ENCODE measurements around the gene BPIFB4.
A peak's percentile ranks its signal among the peaks of the same experiment; 100 is the strongest.
"Not testable (repeated sequence)": the region's sequence is repeated elsewhere in the genome, so short reads cannot be mapped to it uniquely, and the experiment has no call there.

The BPIFB4 gene

DNA sequence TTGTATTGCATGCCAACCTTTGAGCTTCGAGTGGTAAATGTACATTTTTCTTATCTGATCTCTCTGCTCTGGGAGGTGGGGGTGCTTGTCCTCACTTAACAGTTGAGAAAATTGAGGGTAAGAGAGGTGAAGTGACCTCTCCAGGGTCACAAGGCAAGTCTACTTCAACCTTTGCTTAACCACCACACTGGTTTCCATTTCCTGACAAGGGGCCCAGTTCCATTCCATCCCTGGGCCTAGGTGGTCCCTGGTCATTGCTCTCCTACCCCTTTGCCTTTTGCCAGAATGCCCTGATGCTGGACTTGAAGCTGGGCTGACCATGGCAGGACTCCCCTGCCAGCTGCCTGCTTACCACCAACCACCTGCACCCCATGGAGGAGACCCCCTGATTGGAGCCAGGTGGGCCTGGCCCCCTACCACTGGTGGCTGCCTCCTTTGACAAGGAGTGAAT lies 35.7 kb upstream of the BPIFB4 start:
- Histone ChIP-seq H2BK120ac (ENCODE audit: low read depth, low read length) (no peak overlapping the region), H3K27me3 (ENCODE audit: control insufficient read depth in 1 of 2, insufficient read depth in 1 of 2, low read length in 2 of 2) (peaks cover 0 to 23% of the 10 kb centered on the region in 2 experiments), H3K23ac (ENCODE audit: low read length in 2 of 2) (no peak overlapping the region), H2BK5ac (ENCODE audit: low read depth, low read length, poor library complexity, severe bottlenecking) (no peak overlapping the region), H3K18ac (ENCODE audit: low read depth in 1 of 2, low read length in 2 of 2) (no peak overlapping the region), H2BK15ac (ENCODE audit: low read depth, poor library complexity, severe bottlenecking) (no peak overlapping the region), H3K4me3 (ENCODE audit: insufficient read depth in 1 of 2, low read depth in 1 of 2, low read length in 2 of 2) (no peak overlapping the region), H3K14ac (ENCODE audit: low read length in 2 of 2) (no peak overlapping the region), H3K4me1 (ENCODE audit: control insufficient read depth, insufficient read depth, low read depth, low read length) (no peaks in the 10 kb centered on the region), H3K27ac (ENCODE audit: low read length, poor library complexity, severe bottlenecking) (no peak overlapping the region), H2BK12ac (ENCODE audit: low read length in 2 of 2) (no peak overlapping the region), H2AFZ (ENCODE audit: low read depth, low read length) (no peak overlapping the region), H3K9ac (ENCODE audit: low read length) (no peak overlapping the region), H3K4ac (ENCODE audit: low read depth in 1 of 2, low read length in 2 of 2) (no peak overlapping the region), H3K4me2 (ENCODE audit: low read length, poor library complexity, severe bottlenecking) (no peak overlapping the region), H3K36me3 (ENCODE audit: control insufficient read depth in 1 of 2, insufficient read depth in 2 of 2, low read depth in 1 of 2, low read length in 2 of 2) (no peaks in the 10 kb centered on the region), H3K79me1 (replicated peaks; ENCODE audit: low read length, poor library complexity, severe bottlenecking) (no peaks in the 10 kb centered on the region), H4K8ac (ENCODE audit: low read length) (no peak overlapping the region), H4K91ac (ENCODE audit: low read length) (peak overlapping the region; percentile 46), H2AK5ac (ENCODE audit: low read length, severe bottlenecking) (no peak overlapping the region), H3K9me3 (ENCODE audit: control insufficient read depth, low read length) (peaks cover 9% of the 10 kb centered on the region)
- WGBS: 50% methylated on average over 1 of the region's 1 CpG
- DNase-seq: no peak

DNA sequence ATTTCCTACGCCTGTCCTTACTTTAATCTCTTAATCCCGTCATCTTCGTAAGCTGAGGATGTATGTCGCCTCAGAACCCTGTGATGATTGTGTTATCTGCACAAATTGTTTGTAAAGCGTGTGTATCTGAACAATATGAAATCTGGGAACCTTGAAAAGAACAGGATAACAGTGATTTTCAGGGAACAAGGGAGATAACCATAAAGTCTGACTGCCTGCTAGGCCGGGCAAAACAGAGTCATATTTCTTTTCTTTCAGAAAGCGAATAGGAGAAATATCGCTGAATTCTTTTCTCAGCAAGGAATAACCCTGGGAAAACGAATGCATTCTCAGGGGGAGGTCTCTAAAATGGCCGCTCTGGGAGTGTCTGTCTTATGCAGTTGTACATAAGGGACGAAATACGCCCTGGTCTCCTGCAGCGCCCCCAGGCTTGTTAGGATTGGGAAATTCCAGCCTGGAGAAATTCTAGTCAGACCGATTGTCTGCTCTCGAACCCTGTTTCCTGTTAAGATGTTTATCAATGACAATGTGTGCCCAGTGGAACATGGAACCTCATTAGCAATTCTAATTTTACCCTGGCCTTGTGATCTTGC lies 34.2 kb upstream of the BPIFB4 start:
- H3K4me1 ChIP-seq (ENCODE audit: control insufficient read depth, insufficient read depth, low read depth, low read length); H2BK5ac ChIP-seq (ENCODE audit: low read depth, low read length, poor library complexity, severe bottlenecking); H4K91ac ChIP-seq (ENCODE audit: low read length); H2AK5ac ChIP-seq (ENCODE audit: low read length, severe bottlenecking); H3K14ac ChIP-seq (ENCODE audit: low read length in 2 of 2); H3K27me3 ChIP-seq (ENCODE audit: control insufficient read depth in 1 of 2, insufficient read depth in 1 of 2, low read length in 2 of 2); H3K9ac ChIP-seq (ENCODE audit: low read length); H3K36me3 ChIP-seq (ENCODE audit: control insufficient read depth in 1 of 2, insufficient read depth in 2 of 2, low read depth in 1 of 2, low read length in 2 of 2); H4K8ac ChIP-seq (ENCODE audit: low read length); H3K23ac ChIP-seq (ENCODE audit: low read length in 2 of 2); H3K4ac ChIP-seq (ENCODE audit: low read depth in 1 of 2, low read length in 2 of 2); H3K27ac ChIP-seq (ENCODE audit: low read length, poor library complexity, severe bottlenecking); DNase-seq; H2BK120ac ChIP-seq (ENCODE audit: low read depth, low read length); H3K4me2 ChIP-seq (ENCODE audit: low read length, poor library complexity, severe bottlenecking); H3K4me3 ChIP-seq (ENCODE audit: insufficient read depth in 1 of 2, low read depth in 1 of 2, low read length in 2 of 2); H3K79me1 ChIP-seq (replicated peaks; ENCODE audit: low read length, poor library complexity, severe bottlenecking); H3K9me3 ChIP-seq (ENCODE audit: control insufficient read depth, low read length); H2AFZ ChIP-seq (ENCODE audit: low read depth, low read length); H3K18ac ChIP-seq (ENCODE audit: low read depth in 1 of 2, low read length in 2 of 2); H2BK15ac ChIP-seq (ENCODE audit: low read depth, poor library complexity, severe bottlenecking); H2BK12ac ChIP-seq (ENCODE audit: low read length in 2 of 2): not testable (repeated sequence)
- WGBS: 77% methylated on average over 15 of the region's 15 CpGs

DNA sequence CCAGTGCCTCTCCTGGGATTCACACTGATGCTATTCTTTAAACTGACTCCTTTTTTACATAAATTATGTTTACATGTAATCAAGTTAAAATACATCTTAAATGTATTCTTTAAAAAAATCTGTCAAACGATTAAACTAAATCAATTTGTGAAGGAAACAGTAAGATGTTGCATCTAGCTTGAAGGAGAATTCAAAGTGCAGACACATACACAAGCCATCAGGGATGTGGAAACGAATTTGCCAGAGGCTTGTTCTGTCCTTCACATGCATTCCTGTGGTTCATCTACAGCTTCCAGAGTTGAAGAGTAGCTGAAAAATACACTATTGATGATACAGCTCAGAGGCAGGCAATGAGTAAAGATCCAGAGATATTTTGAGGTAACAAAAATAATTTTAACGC lies 33.0 kb upstream of the BPIFB4 start:
- H3K9ac ChIP-seq (ENCODE audit: low read length): no peak overlapping the region
- no peaks in the 10 kb centered on the region for H3K79me1 ChIP-seq (replicated peaks; ENCODE audit: low read length, poor library complexity, severe bottlenecking)
- H2BK15ac ChIP-seq (ENCODE audit: low read depth, poor library complexity, severe bottlenecking): no peak overlapping the region
- no peak overlapping the region for H3K14ac ChIP-seq (ENCODE audit: low read length in 2 of 2)
- H3K27me3 ChIP-seq (ENCODE audit: control insufficient read depth in 1 of 2, insufficient read depth in 1 of 2, low read length in 2 of 2): peaks cover 0 to 8% of the 10 kb centered on the region in 2 experiments
- no peak overlapping the region for H3K23ac ChIP-seq (ENCODE audit: low read length in 2 of 2)
- DNase-seq: no peak
- no peaks in the 10 kb centered on the region for H3K4me1 ChIP-seq (ENCODE audit: control insufficient read depth, insufficient read depth, low read depth, low read length)
- no peak overlapping the region for H2BK5ac ChIP-seq (ENCODE audit: low read depth, low read length, poor library complexity, severe bottlenecking)
- H3K4ac ChIP-seq (ENCODE audit: low read depth in 1 of 2, low read length in 2 of 2): no peak overlapping the region
- peaks cover 9% of the 10 kb centered on the region for H3K9me3 ChIP-seq (ENCODE audit: control insufficient read depth, low read length)
- no peak overlapping the region for H3K4me3 ChIP-seq (ENCODE audit: insufficient read depth in 1 of 2, low read depth in 1 of 2, low read length in 2 of 2)
- H4K8ac ChIP-seq (ENCODE audit: low read length): no peak overlapping the region
- WGBS: 68% methylated on average over 2 of the region's 3 CpGs
- no peak overlapping the region for H2AFZ ChIP-seq (ENCODE audit: low read depth, low read length)
- H3K4me2 ChIP-seq (ENCODE audit: low read length, poor library complexity, severe bottlenecking): no peak overlapping the region
- no peak overlapping the region for H2BK12ac ChIP-seq (ENCODE audit: low read length in 2 of 2)
- H3K36me3 ChIP-seq (ENCODE audit: control insufficient read depth in 1 of 2, insufficient read depth in 2 of 2, low read depth in 1 of 2, low read length in 2 of 2): no peaks in the 10 kb centered on the region
- H2BK120ac ChIP-seq (ENCODE audit: low read depth, low read length): no peak overlapping the region
- H3K18ac ChIP-seq (ENCODE audit: low read depth in 1 of 2, low read length in 2 of 2): no peak overlapping the region
- no peak overlapping the region for H3K27ac ChIP-seq (ENCODE audit: low read length, poor library complexity, severe bottlenecking)
- H2AK5ac ChIP-seq (ENCODE audit: low read length, severe bottlenecking): no peak overlapping the region
- no peak overlapping the region for H4K91ac ChIP-seq (ENCODE audit: low read length)

DNA sequence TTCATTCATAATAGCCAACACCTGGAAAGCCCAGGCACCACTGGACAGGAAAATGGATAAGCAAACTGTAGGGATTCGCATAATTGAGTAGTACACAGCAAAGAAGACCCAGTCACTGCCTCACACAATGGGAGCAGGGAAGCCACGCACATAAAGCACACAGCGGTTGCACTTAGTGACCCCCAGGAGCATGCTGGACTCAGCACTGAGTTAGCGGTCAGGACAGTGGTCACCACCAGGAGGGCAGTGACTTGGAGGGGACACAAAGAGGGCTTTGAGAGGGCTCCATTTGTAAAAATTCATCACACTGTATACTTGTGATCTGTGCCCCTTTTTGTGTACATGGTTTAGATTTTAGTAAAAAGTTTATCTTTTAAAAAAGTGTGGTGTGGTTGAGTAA lies 28.1 kb upstream of the BPIFB4 start:
- H2BK15ac ChIP-seq (ENCODE audit: low read depth, poor library complexity, severe bottlenecking): no peak overlapping the region
- H3K79me1 ChIP-seq (replicated peaks; ENCODE audit: low read length, poor library complexity, severe bottlenecking): no peaks in the 10 kb centered on the region
- H3K9me3 ChIP-seq (ENCODE audit: control insufficient read depth, low read length): peaks cover 3% of the 10 kb centered on the region
- WGBS: 80% methylated on average over 4 of the region's 4 CpGs
- H3K4ac ChIP-seq (ENCODE audit: low read depth in 1 of 2, low read length in 2 of 2): no peak overlapping the region
- H2AFZ ChIP-seq (ENCODE audit: low read depth, low read length): no peak overlapping the region
- H3K14ac ChIP-seq (ENCODE audit: low read length in 2 of 2): no peak overlapping the region
- no peak overlapping the region for H4K8ac ChIP-seq (ENCODE audit: low read length)
- H3K4me1 ChIP-seq (ENCODE audit: control insufficient read depth, insufficient read depth, low read depth, low read length): no peaks in the 10 kb centered on the region
- H3K4me2 ChIP-seq (ENCODE audit: low read length, poor library complexity, severe bottlenecking): no peak overlapping the region
- no peak overlapping the region for H3K9ac ChIP-seq (ENCODE audit: low read length)
- H3K27ac ChIP-seq (ENCODE audit: low read length, poor library complexity, severe bottlenecking): no peak overlapping the region
- H2BK120ac ChIP-seq (ENCODE audit: low read depth, low read length): no peak overlapping the region
- peaks cover 21 to 39% of the 10 kb centered on the region in 2 experiments for H3K27me3 ChIP-seq (ENCODE audit: control insufficient read depth in 1 of 2, insufficient read depth in 1 of 2, low read length in 2 of 2)
- no peak overlapping the region for H3K4me3 ChIP-seq (ENCODE audit: insufficient read depth in 1 of 2, low read depth in 1 of 2, low read length in 2 of 2)
- no peak overlapping the region for H2BK5ac ChIP-seq (ENCODE audit: low read depth, low read length, poor library complexity, severe bottlenecking)
- no peak overlapping the region for H3K18ac ChIP-seq (ENCODE audit: low read depth in 1 of 2, low read length in 2 of 2)
- H2BK12ac ChIP-seq (ENCODE audit: low read length in 2 of 2): no peak overlapping the region
- H3K36me3 ChIP-seq (ENCODE audit: control insufficient read depth in 1 of 2, insufficient read depth in 2 of 2, low read depth in 1 of 2, low read length in 2 of 2): no peaks in the 10 kb centered on the region
- no peak overlapping the region for H3K23ac ChIP-seq (ENCODE audit: low read length in 2 of 2)
- H4K91ac ChIP-seq (ENCODE audit: low read length): no peak overlapping the region
- DNase-seq: no peak
- no peak overlapping the region for H2AK5ac ChIP-seq (ENCODE audit: low read length, severe bottlenecking)

All from mesenchymal stem cell (in vitro differentiated cells and primary cell).